HepG2 (cell line): ENCODE results near the gene GPN1. TPM values are rescaled to one million over a fixed set of nuclear protein-coding genes. Genes with fewer than 3 reads are reported as not detected.
"Not testable (repeated sequence)": the region's sequence is repeated elsewhere in the genome, so short reads cannot be mapped to it uniquely, and the experiment has no call there.

Source experiments
- ATAC-seq: fragments of 200-7000 bp; cut with Tn5 transposase; 3 replicates; pipeline ENCODE4 v1.9.1; 2020; ENCODE audit warnings: mild to moderate bottlenecking, moderate library complexity
- BruUV-seq: library from RNA; stranded (reverse); fragments of 400-500 nt; replicated peaks from 2 replicates; lab custom pipeline; 2021; lab: Mats Ljungman, UMichigan
- CTCF ChIA-PET: fragments of 300-600 bp; formaldehyde crosslinking; extraction: SDS; loops from one replicate; lab custom pipeline; 2021; ENCODE audit warnings: low total read pairs, inconsistent platforms, low intra/inter-chr PET ratio; lab: Yijun Ruan, JAX
- POLR2A ChIA-PET: fragments of 350-600 bp; sonication (Branson Sonifier 250); formaldehyde crosslinking; loops from one replicate; lab custom pipeline; 2020; ENCODE audit warnings: antibody characterized with exemption, inconsistent platforms; lab: Yijun Ruan, JAX
- DNase-seq: peaks from one replicate; pipeline ENCODE4 v3.0.0-alpha.2; 2015; ENCODE audit warnings: low spot score
- FAIRE-seq: peaks from 3 replicates; lab custom pipeline; 2011; peaks lifted over from hg19 to GRCh38; lab: Jason Lieb, UNC
- H2AFZ ChIP-seq: one replicate; pipeline ENCODE4 v1.6.1; 2011; ENCODE audit warnings: low read length, inconsistent platforms
- H3K27ac ChIP-seq: fragments of 300-600 bp; 3 replicates; pipeline ENCODE4 v1.8.0; 2011; ENCODE audit warnings: mixed run types, mild to moderate bottlenecking, mixed read lengths, low read length, inconsistent platforms; ENCODE audit not compliant: insufficient read depth; ENCODE audit errors: extremely low read length
- H3K27me3 ChIP-seq, 2 experiments: fragments of 200-600 bp in 1 of 2; 2 replicates in 1 of 2; 3 replicates in 1 of 2; pipeline versions ENCODE4 v1.6.0 to v1.8.0; 2011; ENCODE audit warnings: low read length in 2 of 2, mild to moderate bottlenecking in 2 of 2, moderate library complexity in 2 of 2, inconsistent platforms in 1 of 2; ENCODE audit not compliant: insufficient read depth in 2 of 2, control insufficient read depth in 1 of 2
- H3K36me3 ChIP-seq, 2 experiments: fragments of 200-600 bp in 1 of 2; replicated peaks in 1 of 2; 2 replicates in 1 of 2; 3 replicates in 1 of 2; pipeline versions ENCODE4 v1.5.1 to v1.8.0; 2011; ENCODE audit warnings: low read length in 2 of 2, inconsistent platforms in 1 of 2; ENCODE audit not compliant: insufficient read depth in 2 of 2, control insufficient read depth in 1 of 2
- H3K4me1 ChIP-seq: 2 replicates; pipeline ENCODE4 v1.5.1; 2012; ENCODE audit warnings: low read length, inconsistent platforms; ENCODE audit not compliant: insufficient read depth
- H3K4me2 ChIP-seq: 2 replicates; pipeline ENCODE4 v1.6.0; 2011; ENCODE audit warnings: low read depth, low read length, inconsistent platforms
- H3K4me3 ChIP-seq, 3 experiments: fragments of 200-600 bp in 1 of 3; sonication (generic), shearing (Covaris generic) in 1 of 3; replicated peaks in 1 of 3; 2 replicates each; pipeline ENCODE4 v1.5.1; 2011 to 2016; ENCODE audit warnings: low read length in 3 of 3, inconsistent platforms in 2 of 3, low read depth in 2 of 3, mild to moderate bottlenecking in 2 of 3, control low read depth in 1 of 3, mixed read lengths in 1 of 3; ENCODE audit not compliant: insufficient read depth in 1 of 3
- H3K79me2 ChIP-seq: one replicate; pipeline ENCODE4 v1.6.1; 2011; ENCODE audit warnings: low read length, inconsistent platforms; ENCODE audit not compliant: insufficient read depth
- H3K9ac ChIP-seq: 2 replicates; pipeline ENCODE4 v1.6.0; 2011; ENCODE audit warnings: mild to moderate bottlenecking, low read depth, low read length, inconsistent platforms; ENCODE audit not compliant: insufficient read depth
- H3K9me3 ChIP-seq: 2 replicates; pipeline ENCODE4 v1.5.1; 2012; ENCODE audit warnings: mild to moderate bottlenecking, low read length
- H4K20me1 ChIP-seq: 2 replicates; pipeline ENCODE4 v1.6.0; 2011; ENCODE audit warnings: inconsistent platforms, mild to moderate bottlenecking, low read length, moderate library complexity; ENCODE audit not compliant: insufficient read depth
- CBX5 ChIP-seq: sonication (generic); formaldehyde crosslinking; IDR thresholded peaks from 2 replicates; pipeline ENCODE4 v1.4.0; 2020; ENCODE audit warnings: missing genetic modification reagents, borderline replicate concordance
- E2F2 ChIP-seq: sonication (generic); formaldehyde crosslinking; IDR thresholded peaks from 2 replicates; pipeline ENCODE4 v1.4.0; 2020; ENCODE audit warnings: missing genetic modification reagents, borderline replicate concordance
- ETS1 ChIP-seq: sonication (generic); formaldehyde crosslinking; IDR thresholded peaks from 2 replicates; pipeline ENCODE4 v1.4.0; 2020; ENCODE audit warnings: missing genetic modification reagents
- FOXA3 ChIP-seq: IDR thresholded peaks from 2 replicates; pipeline ENCODE4 v1.6.1; 2016; ENCODE audit warnings: missing genetic modification reagents, missing compliant biosample characterization
- PTBP1 ChIP-seq: fragments of 200-400 bp; formaldehyde crosslinking; IDR thresholded peaks from 2 replicates; pipeline ENCODE4 v1.6.1; 2018; ENCODE audit warnings: low read length, low read depth; ENCODE audit not compliant: poor library complexity, severe bottlenecking
- SETDB1 ChIP-seq: sonication (generic); formaldehyde crosslinking; IDR thresholded peaks from 2 replicates; pipeline ENCODE4 v1.5.1; 2020; ENCODE audit warnings: missing genetic modification reagents, mild to moderate bottlenecking, borderline replicate concordance
- SOX6 ChIP-seq, 2 experiments: fragments of 450-650 bp in 1 of 2; sonication (generic) in 1 of 2; formaldehyde crosslinking in 1 of 2; IDR thresholded peaks; 2 replicates each; pipeline versions ENCODE4 v1.4.0 to v1.6.1; 2017 to 2020; ENCODE audit warnings: antibody characterized with exemption in 1 of 2, mild to moderate bottlenecking in 1 of 2, missing genetic modification reagents in 1 of 2
- ZBTB26 ChIP-seq: IDR thresholded peaks from 2 replicates; pipeline ENCODE4 v1.6.1; 2016; ENCODE audit warnings: missing compliant biosample characterization, missing genetic modification reagents, borderline replicate concordance
- ZMAT3 ChIP-seq: sonication (generic); formaldehyde crosslinking; conservative IDR thresholded peaks from 2 replicates; pipeline ENCODE4 v1.7.0; 2021; ENCODE audit warnings: missing genetic modification reagents
- ZMYM2 ChIP-seq: sonication (generic); formaldehyde crosslinking; IDR thresholded peaks from 2 replicates; pipeline ENCODE4 v1.8.0; 2022; ENCODE audit warnings: mild to moderate bottlenecking, missing genetic modification reagents
- ZNF547 ChIP-seq: sonication (generic); formaldehyde crosslinking; IDR thresholded peaks from 2 replicates; pipeline ENCODE4 v1.5.1; 2020; ENCODE audit warnings: mild to moderate bottlenecking, missing genetic modification reagents
- ZNF770 ChIP-seq: sonication (generic); formaldehyde crosslinking; IDR thresholded peaks from 2 replicates; pipeline ENCODE4 v1.5.0; 2020; ENCODE audit warnings: mild to moderate bottlenecking, missing genetic modification reagents
- WGBS: methylation state at CpG from one replicate; pipeline ENCODE4 v1.1.6; 2017; ENCODE audit warnings: low lambda C conversion rate; 5-methylcytosine and 5-hydroxymethylcytosine counted together
- in situ Hi-C: cut with HindIII; loops from 2 replicates; pipeline ENCODE4 v1.10.0; 2017; ENCODE audit warnings: low pct_unique_long_range_greater_than_20kb; ENCODE audit not compliant: extremely low pct_ligation_motif_present
- intact Hi-C: fragments of 100-400 bp; cut with micrococcal nuclease; formaldehyde crosslinking; loops from one replicate; pipeline ENCODE4 v1.10.0; 2022; ENCODE audit not compliant: unreplicated experiment
- polyA plus RNA-seq, 8 experiments: library from polyadenylated mRNA; depleted of rRNA in 3 of 8; stranded (reverse) in 7 of 8; unstranded in 1 of 8; fragments of >200 nt; fragmentation: Illumina TruSeq in 4 of 8; extraction: Trizol in 4 of 8; gene quantifications; 2 replicates each; pipeline versions ENCODE4 v1.2.1 to v1.2.3, GENCODE V29; 2011 to 2016; ENCODE audit warnings: low read depth in 4 of 8, missing spikeins in 1 of 8, mixed read lengths in 1 of 8; ENCODE audit not compliant: insufficient read depth in 1 of 8
- total RNA-seq, 5 experiments: library from RNA; depleted of rRNA; stranded (reverse); fragments of >200 nt; fragmentation: Illumina TruSeq; extraction: Trizol; gene quantifications; 2 replicates each; pipeline ENCODE4 v1.2.3, GENCODE V29; 2016; ENCODE audit warnings: low read depth in 1 of 5

The GPN1 gene
- total and polyA plus RNA-seq, 2 of the 13 experiments (the other 11 are each of a cell fraction or from before 2014, with no cell fraction given), result 54.5 to 62.7 TPM

- DNase-seq, H4K20me1 ChIP-seq: not testable (repeated sequence)
- TF ChIP-seq ZMYM2 (0 out of 2 replicates have a peak, but pooled peaks have one; percentile 3), ZNF770 (CRISPR knock-in tag) (peak; percentile 52; the same call in 1 of the 2 replicates)
- TF ChIP-seq, all 625 proteins: peak for 2; not testable (repeated sequence) for 623
- Histone ChIP-seq H3K4me2 (peak overlapping the region; percentile 97; the same call in 1 of the 2 replicates), H3K36me3 (peaks cover 14 to 41% of the 10 kb centered on the region in 2 experiments), H3K4me1 (peaks cover 24% of the 10 kb centered on the region)
- WGBS, result 92% methylated on average over 2 of the region's 2 CpGs
- H3K79me2 ChIP-seq, H3K4me3 ChIP-seq, H3K27ac ChIP-seq, H2AFZ ChIP-seq, POLR2A ChIA-PET, intact Hi-C loops, H3K9me3 ChIP-seq, H3K9ac ChIP-seq, in situ Hi-C loops, FAIRE-seq, H3K27me3 ChIP-seq, BruUV-seq, ATAC-seq, CTCF ChIA-PET: not testable (repeated sequence)
Measured at GRCh38 chr2:27630257-27630656, 1.4 kb downstream of the GPN1 start.

GRCh38 chr2:27634291-27634690, 5.4 kb downstream of the GPN1 start:
- no peaks in the 10 kb centered on the region for H4K20me1 ChIP-seq
- CTCF ChIA-PET, result no interaction called here
- TF ChIP-seq E2F2 (CRISPR knock-in tag) (no peak), SOX6 (IDR thresholded peaks at IDR 0.05) (no peak), SOX6 (CRISPR knock-in tag; IDR thresholded peaks at IDR 0.05) (no peak), ZBTB26 (CRISPR knock-in tag) (no peak), CBX5 (CRISPR knock-in tag) (no peak), FOXA3 (no peak), ETS1 (CRISPR knock-in tag) (no peak), ZMAT3 (CRISPR knock-in tag) (no peak), SETDB1 (CRISPR knock-in tag) (no peak), PTBP1 (no peak), ZNF547 (CRISPR knock-in tag) (no peak)

More at GRCh38 chr2:27634291-27634690, 5.4 kb downstream of the GPN1 start:
- POLR2A ChIA-PET, result no interaction called here
- in situ Hi-C loops (no loop called here), intact Hi-C loops (no loop called here)
- Histone ChIP-seq H3K79me2 (peaks cover 6% of the 10 kb centered on the region), H3K9me3 (no peaks in the 10 kb centered on the region), H3K9ac (no peak overlapping the region), H3K27me3 (no peaks in the 10 kb centered on the region; a peak in 1 of 5 replicates), H3K27ac (no peak overlapping the region), H3K4me3 (no peak overlapping the region), H2AFZ (no peak overlapping the region), H3K4me2 (no peak overlapping the region), H3K4me1 (peaks cover 16% of the 10 kb centered on the region), H3K36me3 (peaks cover 31 to 75% of the 10 kb centered on the region in 2 experiments)
- ATAC-seq (no peak), DNase-seq (no peak), FAIRE-seq (no peak)
- no TSS peak for BruUV-seq
- 92% methylated on average over 2 of the region's 2 CpGs for WGBS
